Upper lobe of left lung (tissue), 6 donors: ENCODE measurements around the gene LYPD6. TPM values are rescaled to one million over a fixed set of nuclear protein-coding genes. Genes with fewer than 3 reads are reported as not detected.

Source experiments
- ATAC-seq, 2 donors: fragments of 200-7000 bp; cut with Tn5 transposase; one replicate each; pipeline ENCODE4 v1.9.1; 2022; ENCODE audit warnings: mild to moderate bottlenecking in 2 of 2, moderate library complexity in 2 of 2; ENCODE audit not compliant: low FRiP score in 2 of 2
- DNase-seq, 2 donors: peaks; one replicate each; pipeline ENCODE4 v3.0.0-alpha.2; 2019 to 2020
- H3K27ac ChIP-seq, 4 donors: fragments of 200-600 bp; sonication (generic); one replicate each; pipeline ENCODE4 v1.5.1; 2016 to 2019
- H3K27me3 ChIP-seq, 4 donors: fragments of 200-600 bp; sonication (generic); one replicate each; pipeline ENCODE4 v1.5.1; 2017 to 2019
- H3K36me3 ChIP-seq, 4 donors: fragments of 200-600 bp; sonication (generic); one replicate each; pipeline ENCODE4 v1.5.1; 2016 to 2019
- H3K4me1 ChIP-seq, 4 donors: fragments of 200-600 bp; sonication (generic); one replicate each; pipeline ENCODE4 v1.5.1; 2018 to 2019
- H3K4me3 ChIP-seq, 4 donors: fragments of 200-600 bp; sonication (generic); one replicate each; pipeline ENCODE4 v1.5.1; 2017 to 2019; ENCODE audit warnings: mild to moderate bottlenecking in 2 of 4, moderate library complexity in 1 of 4
- H3K9me3 ChIP-seq, 4 donors: fragments of 200-600 bp; sonication (generic); one replicate each; pipeline ENCODE4 v1.5.1; 2018 to 2019
- EP300 ChIP-seq, 4 donors: sonication (generic); formaldehyde crosslinking; IDR thresholded peaks; one replicate each; pipeline ENCODE4 v1.5.1; 2017; ENCODE audit warnings: antibody characterized with exemption in 4 of 4, control low read depth in 2 of 4
- POLR2A ChIP-seq, 4 donors: fragments of 450-650 bp; IDR thresholded peaks; one replicate each; pipeline ENCODE4 v1.5.1; 2016 to 2017; ENCODE audit warnings: antibody characterized with exemption in 4 of 4, mild to moderate bottlenecking in 2 of 4
- POLR2AphosphoS5 ChIP-seq, 2 donors: sonication (generic); formaldehyde crosslinking; IDR thresholded peaks; one replicate each; pipeline ENCODE4 v1.5.1; 2017; ENCODE audit warnings: antibody characterized with exemption in 2 of 2
- WGBS, 2 donors: methylation state at CpG; one replicate each; pipeline ENCODE4 v1.1.5; 2017 to 2018; 5-methylcytosine and 5-hydroxymethylcytosine counted together
- total RNA-seq, 6 donors: library from RNA; depleted of rRNA in 4 of 6; stranded (reverse); fragments of >200 nt in 4 of 6; gene quantifications; one replicate each; pipeline versions ENCODE4 v1.1.0 to v1.2.1, GENCODE V29; 2016 to 2021
- TF ChIP-seq, protein P1 (sequence below), 6 experiments: fragments of 450-650 bp in 4 of 6; fragments of 200-600 bp in 2 of 6; sonication (generic) in 2 of 6; IDR thresholded peaks; one replicate each; pipeline ENCODE4 v1.5.1; 2016 to 2019; ENCODE audit warnings: antibody characterized with exemption in 6 of 6
- donor health status: DM: no; HTN: no; CAD: no; lungs with moderate emphysema.
- donor health status: DM: no; HTN: yes; CAD: no; lungs with severe emphysema.

The LYPD6 gene
- total RNA-seq, 6 donors from 2014 or later, result 0.09 to 0.89 (median 0.33) TPM; not detected in 1

DNA sequence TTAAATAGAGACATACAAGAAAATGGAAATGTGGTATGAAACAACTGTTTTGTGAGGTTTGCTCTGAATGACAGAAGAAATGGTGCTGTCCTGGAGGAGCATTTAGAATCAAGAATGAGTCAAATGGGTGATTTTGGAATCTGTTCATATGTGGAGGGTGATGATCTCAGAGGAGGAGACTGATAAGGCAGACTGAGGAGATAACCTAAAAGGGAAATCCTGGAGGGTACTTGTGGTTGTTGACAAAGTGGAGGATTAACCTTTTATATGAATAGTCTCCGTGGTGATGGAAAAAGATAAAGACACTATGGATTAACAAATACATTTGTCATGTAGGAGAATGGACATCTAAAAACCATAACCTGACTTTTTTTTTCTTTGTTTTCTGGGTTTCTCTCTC, 183.1 kb downstream of the LYPD6 start:
- 47 to 60% methylated on average over 1 of the region's 1 CpG for WGBS, 2 donors
- TF ChIP-seq POLR2AphosphoS5 (IDR thresholded peaks at IDR 0.05), result no peak
- no peak for TF ChIP-seq EP300 (IDR thresholded peaks at IDR 0.05)
- TF ChIP-seq POLR2A (IDR thresholded peaks at IDR 0.05), result no peak
- TF ChIP-seq, protein P1, sequence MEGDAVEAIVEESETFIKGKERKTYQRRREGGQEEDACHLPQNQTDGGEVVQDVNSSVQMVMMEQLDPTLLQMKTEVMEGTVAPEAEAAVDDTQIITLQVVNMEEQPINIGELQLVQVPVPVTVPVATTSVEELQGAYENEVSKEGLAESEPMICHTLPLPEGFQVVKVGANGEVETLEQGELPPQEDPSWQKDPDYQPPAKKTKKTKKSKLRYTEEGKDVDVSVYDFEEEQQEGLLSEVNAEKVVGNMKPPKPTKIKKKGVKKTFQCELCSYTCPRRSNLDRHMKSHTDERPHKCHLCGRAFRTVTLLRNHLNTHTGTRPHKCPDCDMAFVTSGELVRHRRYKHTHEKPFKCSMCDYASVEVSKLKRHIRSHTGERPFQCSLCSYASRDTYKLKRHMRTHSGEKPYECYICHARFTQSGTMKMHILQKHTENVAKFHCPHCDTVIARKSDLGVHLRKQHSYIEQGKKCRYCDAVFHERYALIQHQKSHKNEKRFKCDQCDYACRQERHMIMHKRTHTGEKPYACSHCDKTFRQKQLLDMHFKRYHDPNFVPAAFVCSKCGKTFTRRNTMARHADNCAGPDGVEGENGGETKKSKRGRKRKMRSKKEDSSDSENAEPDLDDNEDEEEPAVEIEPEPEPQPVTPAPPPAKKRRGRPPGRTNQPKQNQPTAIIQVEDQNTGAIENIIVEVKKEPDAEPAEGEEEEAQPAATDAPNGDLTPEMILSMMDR (IDR thresholded peaks at IDR 0.05), result no peak
- Histone ChIP-seq H3K27ac (no peak overlapping the region), H3K27me3 (no peaks in the 10 kb centered on the region), H3K4me1 (no peaks in the 10 kb centered on the region), H3K9me3 (no peaks in the 10 kb centered on the region), H3K4me3 (no peak overlapping the region), H3K36me3 (no peaks in the 10 kb centered on the region)
- ATAC-seq (no peak), DNase-seq (no peak)
